HG02642 (cell line): ENCODE measurements around the gene LYRM4.
"Not testable (repeated sequence)": the region's sequence is repeated elsewhere in the genome, so short reads cannot be mapped to it uniquely, and the experiment has no call there.

Experiments used
- ATAC-seq: cut with Tn5 transposase; IDR thresholded peaks from one replicate; pipeline ENCODE4 v1.9.1; 2021; ENCODE audit warnings: mild to moderate bottlenecking; ENCODE audit not compliant: unreplicated experiment, poor library complexity

Gene LYRM4

GRCh38 chr6:5126214-5126613 lies 134.5 kb downstream of the LYRM4 start:
- ATAC-seq, result no peak

GRCh38 chr6:5125152-5126006 lies 135.4 kb downstream of the LYRM4 start:
- no peak for ATAC-seq

DNA sequence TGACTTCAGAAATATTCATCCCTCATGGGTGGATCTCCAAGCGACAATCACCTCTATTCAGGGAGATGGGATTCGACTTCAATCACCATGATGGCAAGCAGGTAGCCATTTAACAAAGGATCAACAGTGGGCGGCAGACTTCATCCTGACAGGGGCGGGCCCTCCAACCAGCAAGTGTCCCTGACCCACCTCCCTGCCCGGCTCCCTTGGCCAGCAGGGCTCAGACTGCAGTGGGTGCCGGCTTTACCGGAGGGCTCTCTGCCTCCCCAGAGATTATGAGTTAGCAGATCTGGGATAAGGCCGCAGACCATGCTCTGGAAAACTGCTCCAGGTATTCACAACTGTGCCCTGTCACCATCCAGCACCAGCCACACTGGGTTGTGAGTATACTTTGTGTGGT lies 136.2 kb downstream of the LYRM4 start:
- ATAC-seq, result no peak

DNA sequence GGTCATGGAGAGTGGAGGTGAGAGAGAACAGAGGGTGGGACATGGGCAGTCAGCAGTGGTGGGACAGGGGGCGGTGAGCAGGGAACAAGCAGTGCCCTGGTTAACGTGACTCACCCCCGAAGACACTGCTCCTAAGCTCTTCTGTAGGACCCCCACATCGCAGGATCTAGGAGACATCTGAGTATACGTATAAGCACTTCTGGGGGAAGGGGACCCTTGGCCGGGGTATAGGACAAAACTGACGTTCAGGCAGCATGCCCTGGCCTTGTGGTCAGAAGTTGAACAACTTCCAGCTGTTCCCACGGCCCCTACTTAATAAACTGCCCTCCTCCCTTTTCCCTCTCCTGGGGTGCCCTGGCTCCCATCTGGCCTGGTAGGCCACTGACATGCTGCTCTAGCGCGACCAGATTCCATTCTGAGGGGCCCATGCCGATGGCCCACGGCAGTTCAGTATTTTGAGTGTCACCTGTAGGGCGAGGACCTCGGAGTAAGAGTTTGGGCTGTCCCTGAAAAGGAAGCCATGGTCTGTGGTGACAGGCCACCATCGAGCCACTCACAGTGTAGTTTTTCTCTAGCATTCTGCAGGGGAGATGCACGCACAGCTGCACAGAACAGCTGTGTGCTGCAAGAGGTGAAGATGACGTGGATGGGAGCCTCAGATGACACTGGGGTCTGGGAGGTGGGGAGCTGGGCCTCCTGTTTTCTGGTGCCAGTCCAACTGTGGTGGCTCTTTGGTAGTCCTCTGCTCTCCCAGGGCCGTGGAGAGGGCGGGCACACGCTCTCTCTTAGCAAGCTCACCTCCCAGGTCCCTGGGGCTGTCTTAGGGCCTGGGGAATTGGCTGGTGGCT lies 137.2 kb downstream of the LYRM4 start:
- no peak for ATAC-seq

DNA sequence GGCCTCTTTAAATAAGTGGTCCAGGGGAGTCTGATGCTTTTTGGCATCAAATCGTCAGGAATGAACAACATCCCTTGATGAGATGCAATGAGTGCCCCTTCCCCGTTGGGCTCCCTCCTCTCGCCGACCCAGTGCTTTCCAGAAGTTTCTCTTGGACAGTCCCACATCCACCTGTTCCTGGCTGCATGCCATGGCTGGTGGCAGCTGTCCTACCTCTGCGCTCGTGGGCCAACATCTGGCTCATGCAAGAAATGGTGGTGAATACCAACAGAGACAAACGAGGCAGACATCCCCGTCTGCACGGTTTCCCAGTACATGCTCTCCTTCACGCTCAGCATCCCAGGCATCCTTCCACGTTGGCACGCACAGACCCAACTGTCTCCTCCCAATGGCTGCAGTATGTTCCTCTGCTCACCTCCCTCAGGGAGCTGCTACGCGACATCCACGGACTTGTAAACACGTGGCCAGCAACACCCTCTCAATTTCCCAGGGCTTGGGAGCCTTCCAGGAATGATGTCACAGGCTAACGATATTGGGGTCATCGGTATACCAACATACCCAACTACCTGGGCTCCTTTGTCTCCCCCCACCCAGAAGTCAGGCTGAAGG lies 138.1 kb downstream of the LYRM4 start:
- no peak for ATAC-seq

GRCh38 chr6:5121956-5122355 lies 138.8 kb downstream of the LYRM4 start:
- ATAC-seq, result no peak

DNA sequence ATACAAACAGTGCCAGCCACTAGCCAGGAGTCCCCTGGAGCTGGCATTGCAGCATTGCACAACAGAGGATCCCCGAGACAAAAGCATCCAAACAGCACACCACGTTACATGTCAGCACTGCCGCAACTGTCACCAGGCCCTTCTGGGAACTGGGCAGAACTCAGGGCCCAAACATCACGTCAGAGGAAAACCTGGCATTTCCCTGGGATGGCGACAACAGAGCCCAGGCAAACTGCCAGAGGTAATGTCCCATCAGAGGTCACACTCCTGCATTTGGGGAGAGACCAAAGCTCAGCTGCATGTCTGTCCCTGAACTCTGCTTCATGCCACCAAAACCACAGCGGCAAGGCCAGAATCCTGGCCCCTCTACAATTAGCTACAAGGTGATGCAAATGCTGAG lies 139.3 kb downstream of the LYRM4 start:
- no peak for ATAC-seq

DNA sequence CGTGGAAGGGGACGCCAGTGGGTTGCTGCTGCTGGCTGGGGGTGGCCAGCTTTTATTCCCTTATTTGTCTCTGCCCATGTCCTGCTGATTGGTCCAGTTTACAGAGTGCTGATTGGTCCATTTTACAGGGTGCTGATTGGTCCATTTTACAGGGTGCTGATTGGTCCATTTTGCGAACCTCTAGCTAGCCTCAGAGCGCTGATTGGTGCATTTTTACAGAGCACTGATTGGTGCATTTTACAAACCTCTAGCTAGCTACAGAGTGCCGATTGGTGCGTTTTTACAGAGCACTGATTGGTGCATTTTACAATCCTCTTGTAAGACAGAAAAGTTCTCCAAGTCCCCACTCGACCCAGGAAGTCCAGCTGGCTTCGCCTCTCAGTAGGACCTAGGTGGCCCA lies 140.2 kb downstream of the LYRM4 start:
- ATAC-seq, result not testable (repeated sequence)

- no peak for ATAC-seq
These were observed 140.7 kb downstream of the LYRM4 start for GRCh38 chr6:5120011-5120410.

DNA sequence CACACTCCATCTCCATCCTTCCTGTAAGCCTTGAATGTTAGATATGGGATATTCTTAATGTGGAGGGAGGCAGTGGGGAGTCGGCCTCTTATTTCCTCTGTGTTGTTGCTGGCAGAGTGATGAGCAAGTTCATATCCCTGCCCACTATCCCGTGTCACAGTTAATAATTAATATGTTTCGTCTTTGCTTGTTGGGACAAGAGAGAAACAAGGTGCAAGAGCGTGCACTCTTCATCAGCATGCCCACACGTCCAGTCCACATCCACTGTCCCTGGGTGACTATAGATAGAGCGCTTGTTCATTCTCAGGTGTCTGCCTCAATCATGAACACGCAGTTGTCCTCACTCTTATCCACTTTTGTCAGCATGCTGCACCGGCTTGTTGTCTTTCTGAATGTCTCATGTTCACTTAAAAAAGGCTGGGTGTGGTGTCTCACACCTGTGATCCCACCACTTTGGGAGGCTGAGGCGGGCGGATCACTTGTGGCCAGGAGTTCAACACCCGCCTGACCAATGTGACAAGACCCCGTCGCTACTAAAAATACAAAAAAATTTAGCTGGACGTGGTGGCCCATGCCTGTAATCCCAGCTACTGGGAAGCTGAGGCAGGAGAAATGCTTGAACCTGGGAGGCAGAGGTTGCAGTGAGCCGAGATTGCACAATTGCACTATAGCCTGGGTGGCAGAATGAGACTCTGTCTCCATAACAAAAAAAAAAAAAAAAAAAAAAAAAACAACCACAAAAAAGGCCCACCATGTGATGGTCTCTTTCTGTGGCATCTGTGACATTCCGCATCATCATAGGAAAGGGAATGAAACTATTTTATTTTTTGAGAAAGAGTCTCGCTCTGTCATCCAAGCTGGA lies 141.4 kb downstream of the LYRM4 start:
- no peak for ATAC-seq

- no peak for ATAC-seq
These were observed 144.3 kb downstream of the LYRM4 start for GRCh38 chr6:5116243-5116991.

DNA sequence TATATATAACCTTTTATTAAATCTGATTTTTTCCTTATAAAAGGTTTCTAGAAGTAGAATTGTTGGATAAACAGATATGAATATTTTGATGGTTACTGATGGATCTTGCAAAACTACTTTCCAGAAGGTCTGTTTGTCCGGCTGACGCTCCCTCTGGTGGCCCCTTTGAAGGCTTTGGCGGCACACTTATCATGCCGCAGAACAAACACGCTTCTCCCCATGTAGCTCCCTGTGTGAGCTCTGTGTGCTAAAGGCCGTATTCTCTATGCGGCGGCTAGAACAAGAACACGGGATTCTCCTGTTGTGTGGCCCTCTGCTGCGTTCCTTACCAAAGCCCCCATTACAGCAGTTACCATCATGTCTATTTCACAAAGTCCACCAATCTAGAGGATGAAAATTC lies 145.6 kb downstream of the LYRM4 start:
- ATAC-seq, result no peak

GRCh38 chr6:5113096-5113495 lies 147.7 kb downstream of the LYRM4 start:
- no peak for ATAC-seq

DNA sequence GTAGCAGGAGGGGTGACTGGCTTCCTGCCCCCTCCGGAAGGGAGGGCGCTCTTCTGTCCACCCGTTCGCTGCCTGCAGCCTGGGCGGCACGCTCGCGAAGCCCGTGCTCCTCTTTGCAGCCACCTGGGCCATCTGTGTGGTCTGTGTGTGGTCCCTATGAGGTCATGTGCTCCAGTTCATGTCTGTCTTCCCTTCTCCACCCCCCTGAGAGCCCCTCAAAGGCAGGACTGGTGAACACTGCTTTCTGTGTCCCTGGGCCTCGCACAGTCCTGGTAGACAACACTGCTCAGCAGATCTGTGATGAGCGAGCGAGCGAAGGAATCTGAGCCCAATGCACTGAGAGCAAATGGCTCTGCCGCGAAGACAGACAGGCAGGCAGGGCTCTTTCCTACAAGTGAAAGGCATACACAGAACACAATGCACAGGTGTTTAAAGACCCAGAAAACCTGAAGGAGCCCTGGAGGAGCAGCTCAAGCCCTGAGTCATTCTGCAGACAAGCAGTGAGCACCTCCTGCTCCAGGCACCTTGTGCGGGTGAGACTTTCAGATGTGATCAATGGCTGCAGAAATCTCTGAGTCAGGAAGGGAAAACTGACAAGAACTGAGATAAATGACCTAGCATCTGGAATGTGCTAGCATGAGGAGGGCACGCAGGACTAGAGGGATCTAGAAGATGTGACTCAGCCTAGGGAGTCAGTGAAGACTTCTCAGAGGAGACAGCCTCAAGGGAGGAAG lies 148.5 kb downstream of the LYRM4 start:
- no peak for ATAC-seq

DNA sequence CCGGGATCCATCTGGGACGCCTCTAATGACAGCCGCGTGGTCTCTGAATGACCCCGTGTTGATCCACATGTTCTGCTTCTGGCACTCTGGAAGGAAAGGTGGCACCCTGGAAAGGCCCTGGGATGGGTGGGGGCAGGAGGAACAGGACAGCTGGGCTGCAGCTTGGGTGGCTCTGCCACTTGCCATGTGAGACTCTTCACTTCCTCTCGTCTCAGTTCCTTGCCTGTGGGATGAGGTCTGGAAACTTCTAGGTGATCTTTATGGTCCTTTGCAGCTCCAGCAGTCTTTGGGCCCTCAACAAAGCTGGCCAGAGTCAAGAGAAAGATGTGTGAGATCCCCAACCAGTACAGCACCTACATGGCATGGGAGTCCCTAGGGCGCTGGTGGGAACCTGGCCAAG lies 149.1 kb downstream of the LYRM4 start:
- no peak for ATAC-seq

GRCh38 chr6:5110246-5110645 lies 150.5 kb downstream of the LYRM4 start:
- no peak for ATAC-seq

- no peak for ATAC-seq
These were observed 151.3 kb downstream of the LYRM4 start for GRCh38 chr6:5109436-5109835.

GRCh38 chr6:5108536-5109150 lies 152.1 kb downstream of the LYRM4 start:
- no peak for ATAC-seq
